Coronary artery (tissue), 2 donors: Measurements from ENCODE around the gene SLC29A1.

Experiments
- DNase-seq: peaks from one replicate; pipeline ENCODE4 v3.0.0-alpha.2; 2017; ENCODE audit warnings: low spot score
- H3K27ac ChIP-seq, 2 donors: fragments of 200-600 bp; sonication (generic); one replicate each; pipeline ENCODE4 v1.5.1; 2016 to 2019
- H3K4me3 ChIP-seq: fragments of 200-600 bp; sonication (generic); 2 replicates; pipeline ENCODE4 v1.5.1; 2016; ENCODE audit warnings: mild to moderate bottlenecking, moderate library complexity
- TF ChIP-seq, protein P1 (sequence below): fragments of 200-600 bp; sonication (generic); IDR thresholded peaks from one replicate; pipeline ENCODE4 v1.5.1; 2019; ENCODE audit warnings: antibody characterized with exemption

Gene SLC29A1

DNA sequence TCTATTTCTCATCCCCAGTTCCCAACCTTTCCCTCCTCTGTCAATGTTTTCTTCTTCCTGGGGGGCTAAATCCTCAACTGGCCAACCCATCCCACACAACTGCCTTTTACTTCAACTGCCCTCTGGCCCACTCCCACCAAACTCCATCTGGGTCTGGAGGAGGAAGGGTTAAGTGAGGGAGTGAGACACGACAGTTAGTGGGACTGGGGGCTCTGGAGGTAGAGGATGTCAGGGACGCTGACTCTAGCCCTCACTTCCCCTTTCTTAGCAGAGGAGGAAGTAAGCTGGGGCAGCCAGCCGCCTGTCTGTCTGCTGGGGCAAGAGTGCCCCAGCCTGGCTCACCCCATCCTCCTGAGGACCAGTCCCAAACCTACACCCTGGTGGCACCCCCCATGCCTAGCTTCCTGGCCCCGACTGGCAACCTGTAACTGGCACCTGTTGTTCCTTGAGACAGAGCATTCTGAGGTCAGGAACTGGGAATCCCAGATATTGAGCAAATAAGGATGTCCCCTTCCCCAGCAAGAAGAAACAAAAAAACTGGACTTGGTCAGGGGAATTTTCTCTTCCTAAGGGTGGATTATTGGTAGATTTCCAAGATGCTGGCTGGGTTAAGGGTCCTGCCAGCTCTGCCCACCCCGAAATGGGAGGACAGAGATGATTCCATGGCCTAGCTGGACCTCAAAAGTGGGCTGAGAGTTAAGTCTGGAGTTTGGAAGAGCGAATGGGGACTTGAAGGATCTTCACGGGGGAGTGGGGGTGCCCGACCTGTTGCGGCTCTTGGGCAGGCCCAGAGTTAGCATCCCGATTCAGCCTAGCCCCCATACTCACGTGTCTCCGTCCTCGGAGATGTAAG is 41.0 kb downstream of the SLC29A1 start:
- Histone ChIP-seq H3K4me3 (peak overlapping the region; percentile 83), H3K27ac (peak overlapping the region; percentile 69 to 86)
- TF ChIP-seq, protein P1, sequence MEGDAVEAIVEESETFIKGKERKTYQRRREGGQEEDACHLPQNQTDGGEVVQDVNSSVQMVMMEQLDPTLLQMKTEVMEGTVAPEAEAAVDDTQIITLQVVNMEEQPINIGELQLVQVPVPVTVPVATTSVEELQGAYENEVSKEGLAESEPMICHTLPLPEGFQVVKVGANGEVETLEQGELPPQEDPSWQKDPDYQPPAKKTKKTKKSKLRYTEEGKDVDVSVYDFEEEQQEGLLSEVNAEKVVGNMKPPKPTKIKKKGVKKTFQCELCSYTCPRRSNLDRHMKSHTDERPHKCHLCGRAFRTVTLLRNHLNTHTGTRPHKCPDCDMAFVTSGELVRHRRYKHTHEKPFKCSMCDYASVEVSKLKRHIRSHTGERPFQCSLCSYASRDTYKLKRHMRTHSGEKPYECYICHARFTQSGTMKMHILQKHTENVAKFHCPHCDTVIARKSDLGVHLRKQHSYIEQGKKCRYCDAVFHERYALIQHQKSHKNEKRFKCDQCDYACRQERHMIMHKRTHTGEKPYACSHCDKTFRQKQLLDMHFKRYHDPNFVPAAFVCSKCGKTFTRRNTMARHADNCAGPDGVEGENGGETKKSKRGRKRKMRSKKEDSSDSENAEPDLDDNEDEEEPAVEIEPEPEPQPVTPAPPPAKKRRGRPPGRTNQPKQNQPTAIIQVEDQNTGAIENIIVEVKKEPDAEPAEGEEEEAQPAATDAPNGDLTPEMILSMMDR: no peak
- DNase-seq: no peak

DNA sequence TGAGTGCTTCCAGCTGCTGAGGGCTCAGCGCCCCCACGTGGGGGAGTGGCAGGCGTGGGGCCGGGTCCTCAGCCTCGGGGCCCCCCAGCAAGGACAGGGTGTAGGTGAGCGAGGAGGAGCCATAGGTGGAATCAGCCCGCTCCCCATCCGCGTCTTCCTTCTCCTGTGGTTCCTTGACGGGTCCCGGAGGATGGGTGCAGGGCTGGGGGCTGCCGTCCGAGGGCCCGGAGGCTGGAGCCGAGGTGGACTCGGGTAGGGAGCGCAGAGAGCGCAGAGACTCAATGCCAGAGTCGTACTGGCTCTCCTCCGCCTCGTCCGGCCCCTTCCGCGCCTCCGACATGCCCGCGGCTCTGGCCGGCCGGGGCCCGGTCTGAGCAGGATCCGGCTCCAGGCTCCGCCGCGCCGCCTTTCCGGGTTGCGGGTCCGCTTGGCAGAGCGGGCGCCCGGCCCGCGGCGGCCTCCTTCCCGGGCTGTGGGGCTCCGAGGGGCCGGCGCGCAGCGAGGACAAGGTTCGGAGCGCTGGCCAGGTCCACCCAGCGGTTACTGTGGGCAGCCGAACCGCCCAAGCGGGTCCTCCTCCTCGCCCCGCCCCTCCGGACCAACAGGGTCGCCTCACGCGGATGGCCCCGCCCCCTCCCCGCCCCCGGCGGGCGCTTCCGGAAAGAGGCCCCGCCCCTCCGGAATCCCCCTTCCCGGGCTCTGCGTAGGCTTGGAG is 41.8 kb downstream of the SLC29A1 start, which contains the start of gene NFKBIE:
TSS of gene NFKBIE (minus strand) at position 545 of the 715 bp plus-strand sequence. CDS start at position 340, 205 bp downstream.
- Histone ChIP-seq H3K4me3 (peak within 1 kb of the TSS; percentile 83), H3K27ac (peak within 1 kb of the TSS; percentile 69 to 86)
- peak; percentile 94 for DNase-seq
- TF ChIP-seq, protein P1: no peak

DNA sequence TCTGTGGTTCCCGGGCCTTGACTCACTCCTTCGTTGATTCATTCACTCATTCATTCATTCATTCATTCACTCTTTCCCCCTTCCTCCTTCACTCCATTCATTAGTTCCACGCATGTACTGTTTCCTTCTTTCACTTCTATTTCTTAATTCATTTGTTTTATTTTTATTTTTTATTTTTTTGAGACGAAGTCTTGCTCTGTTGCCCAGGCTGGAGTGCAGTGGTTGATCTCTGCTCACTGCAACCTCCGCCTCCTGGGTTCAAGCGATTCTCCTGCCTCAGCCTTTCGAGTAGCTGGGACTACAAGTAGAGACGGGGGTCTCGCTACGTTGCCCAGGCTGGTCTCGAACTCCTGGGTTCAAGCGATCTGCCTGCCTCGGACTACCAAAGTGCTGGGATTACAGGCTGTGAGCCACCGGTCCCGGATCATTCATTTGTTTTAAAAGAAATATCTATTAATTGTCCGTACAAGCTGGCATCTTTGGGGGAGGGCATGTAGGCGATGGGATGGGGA is 42.4 kb downstream of the SLC29A1 start:
- Histone ChIP-seq H3K4me3 (peak overlapping the region; percentile 83), H3K27ac (no peak overlapping the region)
- TF ChIP-seq, protein P1: no peak
- no peak for DNase-seq

DNA sequence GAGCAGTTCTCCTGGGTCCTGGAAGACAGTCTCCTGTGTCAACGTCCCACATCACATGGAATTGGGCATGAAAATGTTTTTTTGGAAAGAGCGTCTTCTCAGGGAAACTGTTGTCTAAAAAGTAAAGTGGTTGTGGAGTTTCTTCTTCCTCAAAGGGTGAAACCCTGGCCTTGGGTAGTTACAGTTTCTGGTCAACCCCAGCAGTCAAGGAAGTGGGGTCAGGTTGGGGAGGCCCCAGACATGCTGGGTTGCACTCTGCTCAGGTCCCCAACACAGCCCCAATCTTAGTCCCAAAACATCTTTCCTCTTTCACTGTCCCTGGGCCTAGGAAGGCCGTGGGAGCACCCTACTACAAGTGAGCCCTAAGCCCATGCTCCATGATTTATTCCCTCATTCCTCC is 43.0 kb downstream of the SLC29A1 start:
- Histone ChIP-seq H3K27ac (no peak overlapping the region), H3K4me3 (no peak overlapping the region)
- DNase-seq: no peak
- TF ChIP-seq, protein P1: no peak

DNA sequence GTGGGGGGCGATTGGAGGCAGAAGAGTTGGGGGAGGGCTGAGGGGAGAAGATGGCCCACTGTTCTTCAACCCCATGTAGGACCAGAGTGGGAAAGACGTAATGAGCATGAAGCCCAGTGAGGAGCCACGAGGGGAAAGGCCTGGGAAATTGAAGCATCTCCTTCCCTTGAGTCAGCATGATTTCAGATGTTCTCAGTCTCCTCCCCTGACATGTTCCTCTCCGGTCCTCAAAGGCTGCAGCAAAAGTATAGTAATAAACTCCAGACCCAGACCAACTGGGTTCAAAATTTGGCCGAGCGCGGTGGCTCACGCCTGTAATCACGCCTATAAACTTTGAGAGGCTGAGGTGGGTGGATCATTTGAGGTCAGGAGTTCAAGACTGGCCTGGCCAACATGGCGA is 43.9 kb downstream of the SLC29A1 start:
- Histone ChIP-seq H3K27ac (no peak overlapping the region), H3K4me3 (no peak overlapping the region)
- no peak for DNase-seq
- TF ChIP-seq, protein P1: no peak

DNA sequence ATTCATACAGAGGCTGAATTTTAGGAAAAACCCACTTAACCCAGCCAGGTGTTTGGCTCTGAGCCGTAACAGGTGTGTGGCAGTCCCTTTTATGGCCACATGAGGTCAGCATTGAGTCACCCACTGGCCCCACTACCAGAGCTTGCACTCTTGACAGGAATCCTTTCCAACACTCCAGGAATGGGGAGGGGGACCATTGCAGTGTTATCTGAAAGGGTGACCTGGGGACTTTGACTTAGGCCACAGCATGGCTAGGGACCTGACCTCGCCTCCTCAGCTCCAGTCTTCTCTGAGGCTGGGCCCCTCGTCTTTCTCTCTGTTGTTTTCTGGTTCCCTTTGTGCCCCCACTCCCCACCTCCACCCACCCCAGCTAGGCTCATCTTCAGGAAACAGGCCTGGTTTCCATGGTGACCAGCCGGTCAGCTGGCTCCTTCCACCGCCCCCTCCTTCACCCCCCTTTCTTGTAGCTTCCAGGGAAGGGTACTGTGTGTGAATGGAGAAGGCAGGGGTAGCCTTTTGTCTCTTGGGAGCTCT is 44.8 kb downstream of the SLC29A1 start:
- Histone ChIP-seq H3K4me3 (no peak overlapping the region), H3K27ac (no peak overlapping the region)
- no peak for DNase-seq
- TF ChIP-seq, protein P1: peak; percentile 70
